PFSK-1 (cell line): Measurements from ENCODE around the gene VWC2.

Experiments
- FOXP2 ChIP-seq: optimal IDR thresholded peaks from 2 replicates; pipeline ENCODE3; 2011; ENCODE audit warnings: borderline replicate concordance, control low read depth, inconsistent platforms; ENCODE audit not compliant: insufficient read depth; ENCODE audit errors: extremely low read length, extremely low read depth
- POLR2AphosphoS5 ChIP-seq: IDR thresholded peaks from 2 replicates; pipeline ENCODE4 v1.6.1; 2012; ENCODE audit warnings: low read depth, mild to moderate bottlenecking, control low read depth, low read length, moderate library complexity
- REST ChIP-seq, 2 experiments: IDR thresholded peaks; 2 replicates each; pipeline versions ENCODE4 v1.6.1 to v1.8.0; 2011 to 2012; ENCODE audit warnings: low read depth in 2 of 2, low read length in 2 of 2, control low read depth in 1 of 2, inconsistent platforms in 1 of 2, mild to moderate bottlenecking in 1 of 2, moderate library complexity in 1 of 2; ENCODE audit not compliant: insufficient read depth in 1 of 2
- SIN3A ChIP-seq: IDR thresholded peaks from 2 replicates; pipeline ENCODE4 v1.6.1; 2012; ENCODE audit warnings: mild to moderate bottlenecking, low read length, moderate library complexity, borderline replicate concordance; ENCODE audit not compliant: insufficient read depth
- TAF1 ChIP-seq: IDR thresholded peaks from 2 replicates; pipeline ENCODE4 v1.6.1; 2012; ENCODE audit warnings: low read length, control low read depth, borderline replicate concordance; ENCODE audit not compliant: insufficient read depth

VWC2 gene

GRCh38 chr7:49788455-49789059 is 15.1 kb downstream of the VWC2 start:
- TF ChIP-seq TAF1 (no peak), REST (IDR thresholded peaks at IDR 0.05; ENCODE audit: insufficient read depth in 1 of 2, low read depth in 2 of 2, low read length in 2 of 2) (no peak), SIN3A (no peak), POLR2AphosphoS5 (no peak), FOXP2 (no peak)

- TF ChIP-seq REST (IDR thresholded peaks at IDR 0.05; ENCODE audit: insufficient read depth in 1 of 2, low read depth in 2 of 2, low read length in 2 of 2): no peak
- no peak for TF ChIP-seq SIN3A
- TF ChIP-seq POLR2AphosphoS5: no peak
- TF ChIP-seq FOXP2: no peak
- no peak for TF ChIP-seq TAF1
Measured at GRCh38 chr7:49789736-49790135, 16.3 kb downstream of the VWC2 start.

- TF ChIP-seq SIN3A (no peak), REST (IDR thresholded peaks at IDR 0.05; ENCODE audit: insufficient read depth in 1 of 2, low read depth in 2 of 2, low read length in 2 of 2) (no peak), TAF1 (no peak), FOXP2 (no peak), POLR2AphosphoS5 (no peak)
Measured at GRCh38 chr7:49790209-49790608, 16.8 kb downstream of the VWC2 start.

GRCh38 chr7:49791088-49791741 is 17.8 kb downstream of the VWC2 start:
- no peak for TF ChIP-seq FOXP2

GRCh38 chr7:49797987-49798660 is 24.7 kb downstream of the VWC2 start:
- TF ChIP-seq SIN3A (no peak), REST (IDR thresholded peaks at IDR 0.05; ENCODE audit: insufficient read depth in 1 of 2, low read depth in 2 of 2, low read length in 2 of 2) (no peak), POLR2AphosphoS5 (no peak), TAF1 (no peak), FOXP2 (no peak)
